Left renal cortex interstitium (tissue), 4 donors: ENCODE results near the gene FCGR3B. TPM values are rescaled to one million over a fixed set of nuclear protein-coding genes. Genes with fewer than 3 reads are reported as not detected.

ENCODE experiments used
- polyA plus RNA-seq, 4 donors: library from polyadenylated mRNA; unstranded; fragments of 120-200 nt; gene quantifications; one replicate each; pipeline ENCODE4 v1.2.1, GENCODE V29; 2013; ENCODE audit not compliant: insufficient read length in 4 of 4

FCGR3B gene
- polyA plus RNA-seq, 4 donors = 0.22 to 1.3 (median 0.72) TPM; not detected in 1

Other genes starting within 250 kb of the FCGR3B start
- 1 to 10 TPM; 4.9 to 8.8 (median 5.4) TPM for gene FCGR2A, start 125.7 kb downstream of the FCGR3B start, polyA plus RNA-seq
- under 1 TPM; 0.27 to 0.43 (median 0.37) TPM for gene HSPA6, start 106.6 kb downstream of the FCGR3B start, polyA plus RNA-seq
- 1 to 10 TPM; 1.6 to 2.2 (median 1.9) TPM for gene FCGR3A, start 81.4 kb downstream of the FCGR3B start, polyA plus RNA-seq
- 1 to 10 TPM in 1 of 4 donors, under 1 TPM in 3; 0.22 to 1.3 (median 0.68) TPM for gene FCGR2B, start 32.0 kb upstream of the FCGR3B start, polyA plus RNA-seq
- under 1 TPM; 0.12 to 0.41 (median 0.18) TPM for gene FCRLA, start 76.1 kb upstream of the FCGR3B start, polyA plus RNA-seq
- 1 to 10 TPM; 4.0 to 6.3 (median 5.2) TPM for gene FCRLB, start 90.4 kb upstream of the FCGR3B start, polyA plus RNA-seq
- 10 to 100 TPM; 35.6 to 49.2 (median 44.8) TPM for gene DUSP12, start 118.6 kb upstream of the FCGR3B start, polyA plus RNA-seq
- 10 to 100 TPM; 28.9 to 34.8 (median 31.5) TPM for gene ATF6, start 135.1 kb upstream of the FCGR3B start, polyA plus RNA-seq